CD14-positive monocyte (primary cell): ENCODE data around the gene CNNM4. TPM values are rescaled to one million over a fixed set of nuclear protein-coding genes. Genes with fewer than 3 reads are reported as not detected.
A peak's percentile ranks its signal among the peaks of the same experiment; 100 is the strongest.

Experiments used
- DNase-seq, 3 donors: peaks; one replicate each; pipeline ENCODE4 v3.0.0-alpha.2; 2011 to 2022
- H2AFZ ChIP-seq: 2 replicates; pipeline ENCODE4 v1.6.0; 2012; ENCODE audit warnings: mild to moderate bottlenecking, low read depth, low read length, inconsistent platforms; ENCODE audit not compliant: insufficient read depth, poor library complexity, severe bottlenecking
- H3K27ac ChIP-seq, 2 donors: 1 replicate in 1 of 2; 2 replicates in 1 of 2; pipeline ENCODE4 v1.5.1; 2012 to 2013; ENCODE audit warnings: low read length in 2 of 2, control low read depth in 1 of 2, inconsistent platforms in 1 of 2, low read depth in 1 of 2, mild to moderate bottlenecking in 1 of 2
- H3K27me3 ChIP-seq, 2 donors: one replicate each; pipeline versions ENCODE4 v1.6.0 to v1.6.1; 2011 to 2013; ENCODE audit warnings: low read length in 2 of 2; ENCODE audit not compliant: control insufficient read depth in 2 of 2, insufficient read depth in 2 of 2
- H3K36me3 ChIP-seq, 2 donors: replicated peaks in 1 of 2; 1 replicate in 1 of 2; 2 replicates in 1 of 2; pipeline versions ENCODE4 v1.5.1 to v1.6.1; 2012 to 2013; ENCODE audit warnings: low read length in 2 of 2, control low read depth in 1 of 2, inconsistent platforms in 1 of 2, mild to moderate bottlenecking in 1 of 2; ENCODE audit not compliant: insufficient read depth in 2 of 2, control insufficient read depth in 1 of 2
- H3K4me1 ChIP-seq, 2 donors: 1 replicate in 1 of 2; 2 replicates in 1 of 2; pipeline versions ENCODE4 v1.5.1 to v1.6.1; 2012 to 2013; ENCODE audit warnings: low read length in 2 of 2, control low read depth in 1 of 2, inconsistent platforms in 1 of 2, mild to moderate bottlenecking in 1 of 2, moderate library complexity in 1 of 2; ENCODE audit not compliant: insufficient read depth in 2 of 2, control insufficient read depth in 1 of 2
- H3K4me2 ChIP-seq: replicated peaks from 2 replicates; pipeline ENCODE3; 2012; ENCODE audit warnings: low read length, moderate library complexity, mild to moderate bottlenecking; ENCODE audit not compliant: poor library complexity, severe bottlenecking; ENCODE audit errors: extremely low read depth
- H3K4me3 ChIP-seq, 3 experiments: fragments of 200-600 bp in 1 of 3; sonication (generic) in 1 of 3; replicated peaks in 1 of 3; 1 replicate in 2 of 3; 2 replicates in 1 of 3; pipeline ENCODE4 v1.5.1; 2011 to 2013; ENCODE audit warnings: low read length in 3 of 3, mild to moderate bottlenecking in 3 of 3, control low read depth in 2 of 3, low read depth in 2 of 3, inconsistent platforms in 1 of 3, moderate library complexity in 1 of 3
- H3K79me2 ChIP-seq: 2 replicates; pipeline ENCODE4 v1.6.0; 2012; ENCODE audit warnings: mild to moderate bottlenecking, control low read depth, inconsistent platforms, low read length, moderate library complexity; ENCODE audit not compliant: insufficient read depth
- H3K9ac ChIP-seq: 2 replicates; pipeline ENCODE4 v1.6.0; 2017; ENCODE audit warnings: low read length, mild to moderate bottlenecking; ENCODE audit not compliant: insufficient read depth, poor library complexity, severe bottlenecking
- H3K9me3 ChIP-seq, 2 donors: replicated peaks in 1 of 2; 1 replicate in 1 of 2; 2 replicates in 1 of 2; pipeline versions ENCODE4 v1.5.1 to v1.6.1; 2012 to 2013; ENCODE audit warnings: low read length in 2 of 2, control low read depth in 1 of 2; ENCODE audit not compliant: control insufficient read depth in 1 of 2, insufficient read depth in 1 of 2
- H4K20me1 ChIP-seq: 2 replicates; pipeline ENCODE4 v1.6.0; 2012; ENCODE audit warnings: mild to moderate bottlenecking, low read length, control low read depth, moderate library complexity; ENCODE audit not compliant: insufficient read depth
- H3K27ac Mint-ChIP-seq, 7 donors: one replicate each; pipeline ENCODE4 v1.8.0; 2020; ENCODE audit warnings: mild to moderate bottlenecking in 7 of 7, mixed read lengths in 7 of 7, moderate library complexity in 6 of 7, inconsistent platforms in 2 of 7
- H3K27me3 Mint-ChIP-seq, 3 donors: one replicate each; pipeline ENCODE4 v1.8.0; 2021 to 2022; ENCODE audit warnings: low read depth in 3 of 3, mild to moderate bottlenecking in 3 of 3, mixed read lengths in 3 of 3, moderate library complexity in 3 of 3, inconsistent platforms in 1 of 3
- H3K36me3 Mint-ChIP-seq, 2 donors: one replicate each; pipeline ENCODE4 v1.8.0; 2020; ENCODE audit warnings: mixed read lengths in 2 of 2, inconsistent platforms in 1 of 2, mild to moderate bottlenecking in 1 of 2
- H3K4me1 Mint-ChIP-seq: one replicate; pipeline ENCODE4 v1.8.0; 2020; ENCODE audit warnings: mild to moderate bottlenecking, mixed read lengths
- H3K4me3 Mint-ChIP-seq, 2 donors: one replicate each; pipeline ENCODE4 v1.8.0; 2020; ENCODE audit warnings: mild to moderate bottlenecking in 2 of 2, mixed read lengths in 2 of 2, moderate library complexity in 1 of 2
- H3K9me3 Mint-ChIP-seq, 7 donors: one replicate each; pipeline ENCODE4 v1.8.0; 2020 to 2022; ENCODE audit warnings: mixed read lengths in 7 of 7, mild to moderate bottlenecking in 6 of 7, moderate library complexity in 6 of 7, inconsistent platforms in 2 of 7
- WGBS: methylation state at CpG from one replicate; pipeline ENCODE4 v1.1.5; 2013; ENCODE audit warnings: missing lambda C conversion rate; ENCODE audit not compliant: insufficient coverage; 5-methylcytosine and 5-hydroxymethylcytosine counted together
- intact Hi-C, 2 donors: fragments of 100-400 bp; cut with micrococcal nuclease; formaldehyde crosslinking; loops; one replicate each; pipeline versions ENCODE4 v1.15.0 to v1.15.1; 2023
- polyA plus RNA-seq, 3 donors: library from polyadenylated mRNA; depleted of rRNA in 1 of 3; unstranded in 2 of 3; stranded (reverse) in 1 of 3; fragments of 300-500 nt in 2 of 3; fragments of >200 nt in 1 of 3; fragmentation: Illumina TruSeq in 2 of 3; gene quantifications; 1 replicate in 2 of 3; 2 replicates in 1 of 3; pipeline ENCODE4 v1.2.3, GENCODE V29; 2012 to 2021
- TF ChIP-seq, protein P1 (sequence below): fragments of 200-600 bp; IDR thresholded peaks from one replicate; pipeline ENCODE4 v1.8.0; 2022; ENCODE audit warnings: antibody characterized with exemption, mild to moderate bottlenecking

CNNM4 gene
- polyA plus RNA-seq, 3 donors, result 2.3 to 8.3 (median 2.6) TPM

GRCh38 chr2:96843538-96844268 lies 83.0 kb downstream of the CNNM4 start, which contains the start of gene ANKRD23:
ANKRD23 (minus strand) TSS chr2:96844021; CDS start chr2:96843992, 29 bp downstream.
- no peaks in the 10 kb centered on the region for H3K9me3 ChIP-seq
- intact Hi-C loops, result no loop called here
- peaks cover 24 to 40% of the 10 kb centered on the region in 2 donors for H3K36me3 Mint-ChIP-seq
- DNase-seq, result no peak
- TF ChIP-seq, protein P1, sequence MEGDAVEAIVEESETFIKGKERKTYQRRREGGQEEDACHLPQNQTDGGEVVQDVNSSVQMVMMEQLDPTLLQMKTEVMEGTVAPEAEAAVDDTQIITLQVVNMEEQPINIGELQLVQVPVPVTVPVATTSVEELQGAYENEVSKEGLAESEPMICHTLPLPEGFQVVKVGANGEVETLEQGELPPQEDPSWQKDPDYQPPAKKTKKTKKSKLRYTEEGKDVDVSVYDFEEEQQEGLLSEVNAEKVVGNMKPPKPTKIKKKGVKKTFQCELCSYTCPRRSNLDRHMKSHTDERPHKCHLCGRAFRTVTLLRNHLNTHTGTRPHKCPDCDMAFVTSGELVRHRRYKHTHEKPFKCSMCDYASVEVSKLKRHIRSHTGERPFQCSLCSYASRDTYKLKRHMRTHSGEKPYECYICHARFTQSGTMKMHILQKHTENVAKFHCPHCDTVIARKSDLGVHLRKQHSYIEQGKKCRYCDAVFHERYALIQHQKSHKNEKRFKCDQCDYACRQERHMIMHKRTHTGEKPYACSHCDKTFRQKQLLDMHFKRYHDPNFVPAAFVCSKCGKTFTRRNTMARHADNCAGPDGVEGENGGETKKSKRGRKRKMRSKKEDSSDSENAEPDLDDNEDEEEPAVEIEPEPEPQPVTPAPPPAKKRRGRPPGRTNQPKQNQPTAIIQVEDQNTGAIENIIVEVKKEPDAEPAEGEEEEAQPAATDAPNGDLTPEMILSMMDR, result no peak
- H3K27ac Mint-ChIP-seq, result peak within 1 kb of the TSS in 4 of 7 donors; percentile 2 to 9 (median 8)
- no peak within 1 kb of the TSS for H3K9ac ChIP-seq
- WGBS, result 88% methylated on average over 5 of the region's 14 CpGs
- no peak within 1 kb of the TSS for H3K27ac ChIP-seq
- no peaks in the 10 kb centered on the region for H4K20me1 ChIP-seq
- H3K4me2 ChIP-seq, result no peak within 1 kb of the TSS
- no peak within 1 kb of the TSS for H2AFZ ChIP-seq
- H3K4me3 ChIP-seq, result no peak within 1 kb of the TSS
- H3K27me3 ChIP-seq, result no peaks in the 10 kb centered on the region
- H3K79me2 ChIP-seq, result no peaks in the 10 kb centered on the region
- H3K4me1 Mint-ChIP-seq, result peaks cover 17% of the 10 kb centered on the region
- H3K4me3 Mint-ChIP-seq, result no peak within 1 kb of the TSS
- no peaks in the 10 kb centered on the region for H3K9me3 Mint-ChIP-seq
- H3K27me3 Mint-ChIP-seq, result peaks cover 1 to 4% (median 1%) of the 10 kb centered on the region in 3 donors
- peaks cover 11 to 22% of the 10 kb centered on the region in 2 donors for H3K36me3 ChIP-seq
- H3K4me1 ChIP-seq, result peaks cover 6 to 12% of the 10 kb centered on the region in 2 donors

DNA sequence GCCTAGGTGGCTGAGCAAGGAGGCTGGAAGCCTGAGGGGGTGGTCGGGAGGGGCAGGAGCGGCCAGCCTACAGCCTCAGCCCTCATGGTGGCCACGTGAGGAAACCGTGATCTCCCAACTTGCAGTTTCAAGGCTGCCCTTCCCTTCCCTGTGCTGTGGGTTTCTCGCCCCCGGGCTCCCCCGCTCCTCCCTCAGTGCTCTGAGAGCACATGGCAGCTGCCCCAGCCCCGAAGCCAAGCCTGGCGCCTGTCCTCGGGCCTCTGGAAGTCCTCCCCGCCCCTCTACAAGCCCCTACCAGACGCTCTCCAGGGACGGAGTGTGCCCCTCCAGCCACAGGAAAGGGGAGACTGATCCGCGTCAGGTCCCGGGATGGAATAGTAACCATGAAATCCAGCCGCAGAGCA lies 83.7 kb downstream of the CNNM4 start:
- Histone ChIP-seq H2AFZ (no peak overlapping the region), H3K4me3 (no peak overlapping the region), H3K4me1 (peaks cover 0 to 5% of the 10 kb centered on the region in 2 donors), H4K20me1 (no peaks in the 10 kb centered on the region), H3K9ac (no peak overlapping the region), H3K36me3 (peaks cover 15 to 24% of the 10 kb centered on the region in 2 donors), H3K4me2 (no peak overlapping the region), H3K27me3 (no peaks in the 10 kb centered on the region), H3K79me2 (no peaks in the 10 kb centered on the region), H3K27ac (no peak overlapping the region), H3K9me3 (no peaks in the 10 kb centered on the region)
- TF ChIP-seq, protein P1, result no peak
- no peak overlapping the region for H3K27ac Mint-ChIP-seq
- peaks cover 1 to 4% (median 1%) of the 10 kb centered on the region in 3 donors for H3K27me3 Mint-ChIP-seq
- DNase-seq, result no peak
- H3K36me3 Mint-ChIP-seq, result peaks cover 24 to 42% of the 10 kb centered on the region in 2 donors
- H3K4me1 Mint-ChIP-seq, result peaks cover 11% of the 10 kb centered on the region
- intact Hi-C loops, result no loop called here
- 92% methylated on average over 17 of the region's 17 CpGs for WGBS
- H3K9me3 Mint-ChIP-seq, result no peaks in the 10 kb centered on the region
- no peak overlapping the region for H3K4me3 Mint-ChIP-seq
